Activated T-cell treated with anti-CD3 and anti-CD28 coated beads for 24 hours (primary cell): Measurements from ENCODE around the gene REM2.

ENCODE experiments used
- DNase-seq: peaks from one replicate; pipeline ENCODE4 v3.0.0-alpha.2; 2020; ENCODE audit warnings: low read depth

REM2 gene

GRCh38 chr14:22883173-22883976 lies at the start of gene REM2:
TSS of gene REM2 (plus strand) at chr14:22883222. CDS start at chr14:22883288, 66 bp downstream.
- no peak for DNase-seq

- no peak for DNase-seq
Observed at GRCh38 chr14:22835505-22835904, 47.5 kb upstream of the REM2 start.

GRCh38 chr14:22836301-22837113 lies 46.5 kb upstream of the REM2 start, which contains the start of gene MMP14:
TSS of gene MMP14 (plus strand) at chr14:22836585. CDS start at chr14:22836818, 233 bp downstream.
- no peak for DNase-seq

GRCh38 chr14:22837114-22837749 lies 45.8 kb upstream of the REM2 start:
- DNase-seq, result no peak

DNA sequence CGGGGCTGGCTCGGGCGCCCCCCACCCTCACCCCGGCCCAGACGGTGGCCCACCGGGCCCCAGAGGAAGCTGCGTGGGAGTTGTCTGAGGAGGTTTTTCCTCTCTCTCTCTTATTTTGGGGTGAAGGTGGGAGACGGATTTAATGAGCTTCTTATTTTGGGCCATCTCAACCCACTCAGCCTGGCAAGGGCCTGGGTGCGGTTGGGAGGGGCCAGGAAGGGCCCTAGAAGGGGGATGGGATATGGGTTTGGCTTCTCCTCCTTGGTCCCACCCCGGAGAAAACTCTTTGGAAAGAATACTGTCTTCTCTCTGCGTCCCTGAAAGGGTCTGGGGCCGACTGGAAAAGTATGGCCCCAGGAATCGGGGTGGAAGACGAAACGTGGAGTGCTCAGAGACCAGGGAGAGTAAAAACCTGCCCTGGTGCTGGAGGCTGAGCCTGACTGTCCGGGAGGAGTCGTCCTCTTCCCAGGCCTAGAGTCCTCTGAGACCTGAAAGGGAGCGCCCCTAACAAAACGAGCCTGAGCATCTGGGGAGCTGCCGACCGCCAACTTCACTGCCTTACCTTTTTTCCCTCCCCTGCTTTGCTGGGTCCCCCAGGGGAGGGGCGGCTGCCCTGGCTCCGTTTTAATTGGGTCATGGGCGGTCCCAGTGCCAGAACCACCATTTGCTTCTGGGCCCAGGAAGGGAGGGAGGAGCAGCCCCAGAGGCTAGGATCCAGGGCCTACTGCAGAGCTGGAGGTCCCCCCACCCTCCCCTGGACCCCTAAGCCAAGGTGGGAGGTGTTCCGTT lies 45.1 kb upstream of the REM2 start:
- no peak for DNase-seq

DNA sequence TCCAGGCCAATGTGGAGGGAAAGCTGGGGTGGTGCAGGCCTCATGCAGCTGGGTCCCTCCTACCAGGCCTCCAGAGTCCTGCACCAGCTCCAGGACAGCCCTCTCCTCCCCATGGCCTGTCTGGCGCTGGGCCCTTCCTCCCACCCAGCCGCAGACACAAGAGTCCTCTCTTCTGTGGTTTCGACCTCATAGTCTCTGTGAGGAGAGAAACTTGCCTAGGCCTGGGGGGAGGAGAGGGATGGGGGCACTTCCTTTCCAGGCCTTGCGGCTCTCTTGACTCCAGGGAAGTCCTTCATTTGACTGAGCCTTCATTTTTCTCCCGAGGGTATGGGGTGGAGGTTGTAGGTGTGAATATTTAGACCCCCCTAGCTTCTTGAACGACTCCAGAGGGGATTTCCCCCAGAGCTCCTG lies 44.4 kb upstream of the REM2 start:
- no peak for DNase-seq

DNA sequence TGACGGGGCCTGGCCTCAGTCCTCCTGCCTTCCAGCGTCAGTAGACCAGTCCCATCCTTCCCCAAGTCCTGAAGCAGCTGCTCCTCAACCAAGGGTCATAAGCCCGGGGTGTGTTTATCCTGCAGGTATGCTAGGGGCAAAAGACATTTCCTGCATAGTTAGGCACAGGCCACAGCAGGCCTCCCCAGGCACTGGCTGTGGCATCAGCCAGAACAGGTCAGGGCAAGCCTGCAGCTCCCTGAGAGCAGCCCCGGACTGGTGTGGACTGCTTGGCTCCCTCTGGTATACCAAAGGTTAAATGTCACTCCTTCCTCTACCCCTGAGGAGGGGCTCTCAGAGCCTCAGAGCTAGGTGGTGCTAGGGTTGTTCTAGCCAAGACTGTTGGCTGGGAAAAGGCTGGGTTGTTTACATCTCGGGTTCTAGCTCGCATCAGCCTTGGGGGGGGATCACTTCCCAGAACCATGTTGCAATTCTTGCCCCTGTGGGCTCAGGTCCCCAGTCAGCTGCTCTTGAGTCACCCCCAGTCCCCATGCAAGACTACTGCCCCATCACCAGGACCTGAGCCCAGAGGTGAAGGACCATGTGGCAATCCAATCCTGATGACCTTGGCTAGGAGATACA lies 43.8 kb upstream of the REM2 start:
- no peak for DNase-seq

DNA sequence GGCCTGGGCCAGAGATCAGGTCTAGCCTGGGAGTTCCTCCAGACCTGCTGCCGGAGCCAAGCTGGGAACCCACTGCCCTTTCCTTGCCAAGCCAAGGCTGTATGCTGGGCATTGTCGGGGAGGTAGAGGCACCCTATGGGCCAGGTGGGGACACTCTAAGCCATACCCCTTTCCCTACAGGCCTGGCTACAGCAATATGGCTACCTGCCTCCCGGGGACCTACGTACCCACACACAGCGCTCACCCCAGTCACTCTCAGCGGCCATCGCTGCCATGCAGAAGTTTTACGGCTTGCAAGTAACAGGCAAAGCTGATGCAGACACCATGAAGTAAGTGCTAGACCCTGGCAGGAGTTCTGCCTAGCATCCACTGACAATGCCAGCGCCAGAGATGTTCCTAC lies 41.7 kb upstream of the REM2 start:
- DNase-seq, result no peak

DNA sequence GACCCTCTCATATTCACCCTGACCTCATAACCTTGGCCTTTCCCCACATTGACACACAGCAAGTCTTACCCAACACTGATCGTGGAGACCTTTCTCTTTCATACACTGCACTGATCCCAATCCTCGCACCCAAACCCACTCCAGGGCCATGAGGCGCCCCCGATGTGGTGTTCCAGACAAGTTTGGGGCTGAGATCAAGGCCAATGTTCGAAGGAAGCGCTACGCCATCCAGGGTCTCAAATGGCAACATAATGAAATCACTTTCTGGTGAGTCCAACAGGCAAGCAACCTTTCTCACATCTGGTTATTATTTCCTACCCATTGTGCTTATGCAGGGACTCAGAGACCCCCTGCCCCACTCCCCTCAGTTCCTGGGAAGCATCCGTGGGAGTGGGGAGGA lies 41.3 kb upstream of the REM2 start:
- no peak for DNase-seq

- no peak for DNase-seq
Observed at GRCh38 chr14:22842211-22843122, 40.6 kb upstream of the REM2 start.

- no peak for DNase-seq
Observed at GRCh38 chr14:22843123-22843925, 39.7 kb upstream of the REM2 start.

DNA sequence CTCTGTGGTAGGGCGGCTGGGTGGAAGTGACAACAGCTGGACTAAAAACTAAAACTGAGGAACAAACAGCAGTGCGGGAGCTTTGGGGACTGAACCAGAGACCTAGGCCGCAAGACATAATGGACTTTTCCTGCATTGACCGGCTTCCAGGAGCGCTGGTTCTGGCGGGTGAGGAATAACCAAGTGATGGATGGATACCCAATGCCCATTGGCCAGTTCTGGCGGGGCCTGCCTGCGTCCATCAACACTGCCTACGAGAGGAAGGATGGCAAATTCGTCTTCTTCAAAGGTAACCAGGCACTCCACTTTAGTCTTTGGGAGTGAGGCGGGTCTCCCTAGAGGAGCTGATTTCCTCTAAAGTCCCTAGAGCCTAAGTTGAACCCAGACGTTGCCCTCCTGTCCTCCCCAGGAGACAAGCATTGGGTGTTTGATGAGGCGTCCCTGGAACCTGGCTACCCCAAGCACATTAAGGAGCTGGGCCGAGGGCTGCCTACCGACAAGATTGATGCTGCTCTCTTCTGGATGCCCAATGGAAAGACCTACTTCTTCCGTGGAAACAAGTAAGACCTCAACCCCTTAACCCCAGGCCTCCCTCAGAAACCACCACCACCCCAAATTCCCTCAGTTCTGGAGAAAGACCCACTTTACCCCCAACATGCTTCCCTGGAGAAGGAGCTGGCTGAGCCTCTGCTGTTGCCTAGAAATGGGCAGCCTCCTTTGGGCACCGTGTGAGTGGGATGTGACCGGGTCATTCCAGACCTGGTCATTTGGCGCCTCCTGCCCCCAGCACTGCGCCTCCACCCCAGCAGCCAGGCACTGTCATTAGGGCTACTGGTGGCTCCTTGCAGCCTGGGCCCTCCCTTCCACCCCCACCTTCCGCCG lies 38.6 kb upstream of the REM2 start:
- no peak for DNase-seq

DNA sequence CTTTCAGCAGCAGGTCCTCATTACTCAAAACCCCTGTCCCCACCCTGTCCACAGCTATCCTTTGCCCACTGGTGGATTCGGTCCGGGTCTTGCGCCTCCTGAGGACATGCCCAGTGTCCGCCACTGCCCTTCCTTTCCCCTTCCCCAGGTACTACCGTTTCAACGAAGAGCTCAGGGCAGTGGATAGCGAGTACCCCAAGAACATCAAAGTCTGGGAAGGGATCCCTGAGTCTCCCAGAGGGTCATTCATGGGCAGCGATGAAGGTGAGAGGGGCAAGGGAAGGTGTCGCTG lies 38.0 kb upstream of the REM2 start:
- DNase-seq, result no peak

DNA sequence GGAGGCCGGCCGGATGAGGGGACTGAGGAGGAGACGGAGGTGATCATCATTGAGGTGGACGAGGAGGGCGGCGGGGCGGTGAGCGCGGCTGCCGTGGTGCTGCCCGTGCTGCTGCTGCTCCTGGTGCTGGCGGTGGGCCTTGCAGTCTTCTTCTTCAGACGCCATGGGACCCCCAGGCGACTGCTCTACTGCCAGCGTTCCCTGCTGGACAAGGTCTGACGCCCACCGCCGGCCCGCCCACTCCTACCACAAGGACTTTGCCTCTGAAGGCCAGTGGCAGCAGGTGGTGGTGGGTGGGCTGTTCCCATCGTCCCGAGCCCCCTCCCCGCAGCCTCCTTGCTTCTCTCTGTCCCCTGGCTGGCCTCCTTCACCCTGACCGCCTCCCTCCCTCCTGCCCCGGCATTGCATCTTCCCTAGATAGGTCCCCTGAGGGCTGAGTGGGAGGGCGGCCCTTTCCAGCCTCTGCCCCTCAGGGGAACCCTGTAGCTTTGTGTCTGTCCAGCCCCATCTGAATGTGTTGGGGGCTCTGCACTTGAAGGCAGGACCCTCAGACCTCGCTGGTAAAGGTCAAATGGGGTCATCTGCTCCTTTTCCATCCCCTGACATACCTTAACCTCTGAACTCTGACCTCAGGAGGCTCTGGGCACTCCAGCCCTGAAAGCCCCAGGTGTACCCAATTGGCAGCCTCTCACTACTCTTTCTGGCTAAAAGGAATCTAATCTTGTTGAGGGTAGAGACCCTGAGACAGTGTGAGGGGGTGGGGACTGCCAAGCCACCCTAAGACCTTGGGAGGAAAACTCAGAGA lies 37.0 kb upstream of the REM2 start:
- no peak for DNase-seq

GRCh38 chr14:22846811-22847307 lies 36.2 kb upstream of the REM2 start:
- DNase-seq, result no peak

DNA sequence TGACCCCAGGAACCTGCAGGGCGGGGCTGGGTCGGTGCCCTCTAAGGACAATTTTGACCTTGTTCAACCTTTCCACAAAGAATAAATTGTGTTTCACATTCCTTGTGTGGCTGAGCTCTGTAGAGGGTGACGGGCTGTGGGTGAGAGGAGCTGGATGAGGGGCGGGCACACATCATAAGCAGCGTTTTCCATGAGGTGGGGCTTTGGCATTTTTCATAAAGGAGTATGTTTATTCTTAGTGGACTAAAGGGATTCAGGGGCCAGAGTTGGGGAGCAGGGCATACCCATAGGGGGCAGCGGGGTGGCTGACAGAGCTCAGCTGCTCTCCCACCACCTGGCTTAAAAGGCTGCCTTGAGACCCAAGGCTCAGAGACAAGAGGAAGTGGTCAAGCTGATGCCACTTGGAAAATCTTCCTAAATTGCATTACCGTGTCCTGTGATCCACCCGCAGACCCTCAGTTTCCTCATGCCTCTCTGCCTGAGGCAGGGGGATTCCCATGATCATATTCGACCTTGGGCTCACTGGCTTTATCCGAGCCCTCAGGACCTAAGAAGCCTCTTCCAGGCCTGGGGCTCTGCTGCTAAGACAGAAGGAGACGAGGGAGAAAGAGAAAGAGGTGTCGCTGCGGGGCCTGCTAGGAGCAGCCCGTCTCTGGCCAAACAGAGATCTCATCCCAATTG lies 35.2 kb upstream of the REM2 start:
- no peak for DNase-seq
